Subcutaneous adipose tissue (tissue), 4 donors: Measurements from ENCODE around the gene ERBB4. TPM values are rescaled to one million over a fixed set of nuclear protein-coding genes. Genes with fewer than 3 reads are reported as not detected.

Experiments used
- CTCF ChIP-seq: fragments of 450-650 bp; IDR thresholded peaks from one replicate; pipeline ENCODE4 v1.5.1; 2016; ENCODE audit warnings: low read depth, mild to moderate bottlenecking, control low read depth, antibody characterized with exemption, moderate library complexity
- total RNA-seq, 4 donors: library from RNA; depleted of rRNA; stranded (reverse); fragments of >200 nt; gene quantifications; one replicate each; pipeline ENCODE4 v1.1.0, GENCODE V29; 2016

ERBB4 gene
- total RNA-seq, 4 donors from 2014 or later = 0.17 to 1.5 (median 0.71) TPM

- no peak for TF ChIP-seq CTCF
Measured at GRCh38 chr2:211454679-211455078, 1083.9 kb downstream of the ERBB4 start.

- no peak for TF ChIP-seq CTCF
Measured at GRCh38 chr2:211453311-211453887, 1085.2 kb downstream of the ERBB4 start.

- no peak for TF ChIP-seq CTCF
Measured at GRCh38 chr2:211451642-211452041, 1087.0 kb downstream of the ERBB4 start.

- TF ChIP-seq CTCF = no peak
Measured at GRCh38 chr2:211449819-211450218, 1088.8 kb downstream of the ERBB4 start.

GRCh38 chr2:211447548-211447947 lies 1091.1 kb downstream of the ERBB4 start:
- TF ChIP-seq CTCF = no peak

- no peak for TF ChIP-seq CTCF
Measured at GRCh38 chr2:211440107-211440506, 1098.5 kb downstream of the ERBB4 start.

- no peak for TF ChIP-seq CTCF
Measured at GRCh38 chr2:211439011-211439410, 1099.6 kb downstream of the ERBB4 start.
